Cardiac septum (tissue), 1 donor: Measurements from ENCODE around the gene SKAP2. TPM values are rescaled to one million over a fixed set of nuclear protein-coding genes. Genes with fewer than 3 reads are reported as not detected.

Experiments
- DNase-seq: peaks from one replicate; pipeline ENCODE4 v3.0.0-alpha.2; 2020; ENCODE audit warnings: low spot score
- intact Hi-C: fragments of 100-400 bp; cut with DNase I; formaldehyde crosslinking; loops from one replicate; pipeline ENCODE4 v1.14.0; 2022
- total RNA-seq: library from RNA; stranded (reverse); fragmentation: NEBNext Ultra II Directional; extraction: Animal tissue kit (Norgen Biotek cat#: 25700); gene quantifications from one replicate; pipeline ENCODE4 v1.2.1, GENCODE V29; 2021
- donor health status: DM: no; HTN: no; CAD: no.

Gene SKAP2
- total RNA-seq, 1 donor from 2014 or later, result 4.3 TPM

DNA sequence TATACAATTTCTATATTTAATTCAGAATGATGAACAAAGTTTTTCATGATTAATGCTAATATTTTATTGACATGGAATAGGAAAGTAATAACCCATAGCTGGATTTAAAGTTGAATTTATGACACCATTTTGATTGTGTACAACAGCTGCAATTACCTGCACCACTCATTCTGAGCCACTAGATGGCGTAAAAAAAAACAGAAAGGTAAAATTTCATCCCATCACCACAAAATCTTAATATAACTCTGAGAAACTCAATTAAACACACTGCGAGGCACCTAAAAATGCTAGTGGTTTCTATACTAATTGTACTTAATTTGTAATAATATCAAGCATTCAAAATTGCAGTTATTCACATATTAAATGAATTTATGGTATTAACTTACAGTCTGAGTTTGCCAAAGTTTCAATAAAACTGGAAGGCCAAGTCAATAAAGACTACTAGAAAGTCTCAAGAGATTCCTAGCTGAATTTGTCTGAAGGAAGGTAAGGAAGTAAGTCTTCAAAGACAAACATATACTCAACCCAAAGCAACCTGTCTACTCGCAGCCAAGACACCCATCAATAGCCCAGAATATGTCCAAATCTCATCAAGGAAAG lies 182.5 kb downstream of the SKAP2 start:
- intact Hi-C loops, result no loop called here
- no peak for DNase-seq

DNA sequence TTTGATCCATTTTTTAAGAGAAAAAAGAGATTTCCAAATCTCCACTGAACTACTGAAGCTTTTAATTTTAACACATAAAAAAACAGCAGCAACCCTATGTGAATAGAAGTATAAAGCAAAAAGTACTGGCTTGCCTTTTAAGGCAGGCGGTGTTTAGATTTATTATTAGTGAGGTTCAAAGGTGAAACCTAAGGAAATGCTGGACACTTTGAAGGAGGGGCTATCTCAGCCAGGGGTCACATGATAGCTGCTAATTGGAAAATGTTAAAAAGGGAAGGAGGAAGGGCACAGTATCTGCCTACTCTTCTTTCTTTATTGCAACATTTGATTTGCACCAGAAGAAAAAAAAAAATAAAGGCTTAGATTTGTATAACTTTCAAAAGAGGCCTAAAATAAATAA lies 183.8 kb downstream of the SKAP2 start:
- intact Hi-C loops, result no loop called here

DNA sequence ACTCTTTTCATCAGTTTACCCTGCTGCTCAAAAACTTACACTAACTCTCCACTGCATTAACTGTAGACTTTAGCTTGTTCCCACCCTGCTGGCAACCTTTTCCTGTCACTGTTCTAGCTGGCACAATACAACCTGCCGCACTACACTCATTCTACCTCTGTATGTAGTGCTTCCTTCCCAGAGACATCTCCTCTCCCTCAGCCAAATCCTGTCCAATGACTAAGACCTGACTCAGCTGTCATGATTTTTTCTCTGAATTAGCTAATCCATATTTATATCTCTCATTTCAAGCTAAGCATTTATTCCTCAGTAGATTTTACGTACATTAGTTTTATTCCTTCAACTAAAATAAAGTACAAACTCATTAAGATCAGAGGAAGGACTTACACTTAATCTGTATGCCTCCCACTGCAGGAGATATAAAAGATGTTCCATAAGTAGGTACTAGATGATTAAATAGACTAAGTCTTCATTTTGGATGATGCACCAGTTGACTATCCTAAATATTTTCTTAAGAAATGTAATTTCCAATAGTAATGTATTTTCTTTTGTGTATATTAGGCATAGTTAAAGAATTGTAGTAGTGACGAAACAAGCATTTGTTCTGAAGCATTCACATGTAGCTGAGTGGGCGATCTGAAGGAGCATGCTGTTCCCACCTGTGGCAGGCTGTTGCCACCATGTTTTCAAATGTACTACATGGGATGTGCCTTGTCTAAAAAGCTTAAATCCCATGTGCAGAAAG lies 189.1 kb downstream of the SKAP2 start:
- intact Hi-C loops, result no loop called here
- no peak for DNase-seq

More for the DNA sequence above, 183.8 kb downstream of the SKAP2 start:
- no peak for DNase-seq

DNA sequence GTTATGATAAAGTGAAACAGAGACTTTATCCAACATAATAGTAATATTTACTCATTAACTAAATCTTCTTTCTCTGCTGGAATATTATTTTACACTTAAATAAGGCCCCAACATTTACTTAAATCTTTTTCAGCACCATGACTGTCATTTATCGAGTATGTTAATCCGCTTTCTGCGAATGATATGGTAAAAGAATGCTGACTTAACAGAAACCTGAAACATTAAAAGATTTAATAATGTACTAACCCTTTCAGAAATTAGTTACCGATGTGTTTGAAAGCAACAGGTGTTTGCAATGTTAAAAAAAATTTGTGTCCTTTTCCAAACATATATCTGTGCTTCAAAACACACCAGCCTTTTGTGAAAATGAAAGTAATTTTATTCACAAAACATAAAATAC lies 190.5 kb downstream of the SKAP2 start:
- DNase-seq, result no peak
- intact Hi-C loops, result no loop called here

DNA sequence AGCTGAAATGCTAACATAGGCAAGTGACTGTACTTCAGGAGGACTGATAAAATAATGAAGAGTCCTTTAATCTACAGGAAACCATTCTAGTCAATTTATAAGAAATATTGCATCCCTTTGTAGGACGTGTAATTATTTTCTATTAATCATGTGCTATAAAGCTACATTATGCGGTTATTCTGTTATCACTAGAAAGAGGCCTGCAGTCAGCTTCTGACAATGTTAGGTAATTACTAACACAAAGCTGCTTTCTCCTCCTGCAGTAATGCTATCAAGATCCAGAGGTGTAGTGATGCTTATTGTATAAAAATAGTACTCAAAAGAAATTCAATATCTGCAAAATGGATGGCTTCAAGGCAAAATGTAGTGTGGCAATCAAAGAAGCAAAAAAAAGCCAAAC lies 191.1 kb downstream of the SKAP2 start:
- DNase-seq, result no peak
- intact Hi-C loops, result no loop called here

DNA sequence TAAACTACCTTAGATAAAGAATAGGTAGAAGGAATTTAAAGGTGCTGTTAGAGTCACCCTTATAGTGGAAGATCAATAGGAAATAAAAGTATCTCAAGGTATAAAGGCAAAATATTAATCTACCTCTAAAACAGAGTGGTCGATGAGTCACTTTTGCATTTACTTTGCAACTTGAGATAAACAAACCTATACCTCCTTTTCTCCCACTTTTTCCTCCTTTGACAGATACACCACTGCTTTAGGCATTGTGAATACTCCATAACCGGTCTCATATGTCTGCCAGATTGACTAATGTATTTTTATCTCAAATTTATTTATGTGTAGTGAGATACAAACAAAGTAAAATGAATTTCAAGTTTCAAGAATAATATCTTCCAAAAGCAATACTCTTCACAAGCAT lies 193.5 kb downstream of the SKAP2 start:
- intact Hi-C loops, result no loop called here
- no peak for DNase-seq

DNA sequence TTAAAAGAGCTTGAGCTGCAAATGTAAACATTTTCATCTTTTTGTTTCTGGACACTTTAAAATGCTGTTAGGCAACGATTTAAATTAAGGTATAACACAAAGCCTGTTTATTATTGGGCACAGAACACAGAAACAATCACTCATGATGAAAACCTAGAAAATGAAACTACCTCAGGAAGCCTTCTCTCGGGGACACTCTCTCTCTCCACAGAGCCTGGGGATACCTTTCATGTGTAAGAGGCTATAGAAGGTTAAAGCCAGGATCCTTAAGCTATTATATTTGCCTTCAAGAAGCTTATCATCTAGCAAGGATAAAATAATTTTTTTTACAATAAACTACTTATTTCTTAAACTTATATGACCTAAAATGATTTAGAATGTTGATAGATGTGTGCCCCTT lies 194.1 kb downstream of the SKAP2 start:
- DNase-seq, result no peak
- intact Hi-C loops, result no loop called here

DNA sequence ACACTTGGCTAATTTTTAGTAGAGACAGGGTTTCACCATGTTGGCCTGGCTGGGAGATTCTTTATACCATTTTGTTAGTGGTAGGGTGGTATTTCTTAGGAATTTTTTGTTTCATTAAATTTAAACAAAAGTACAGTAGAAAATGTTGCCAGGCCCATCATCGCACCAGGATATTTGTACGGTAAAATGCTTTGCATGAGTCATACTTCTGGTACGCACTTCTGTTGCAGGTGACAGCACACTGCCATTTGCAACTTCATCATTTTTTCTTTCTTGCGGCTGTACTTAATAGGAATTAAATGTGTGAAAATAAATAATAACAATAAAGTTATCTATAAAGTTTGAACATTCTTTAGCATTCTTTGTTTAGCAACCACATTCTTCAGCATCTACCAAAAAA lies 195.6 kb downstream of the SKAP2 start:
- intact Hi-C loops, result loop anchor here (2.0 to 10.0 kb wide), 3 partner anchors 300 to 777 kb away; no protein-coding TSS in a partner anchor

DNA sequence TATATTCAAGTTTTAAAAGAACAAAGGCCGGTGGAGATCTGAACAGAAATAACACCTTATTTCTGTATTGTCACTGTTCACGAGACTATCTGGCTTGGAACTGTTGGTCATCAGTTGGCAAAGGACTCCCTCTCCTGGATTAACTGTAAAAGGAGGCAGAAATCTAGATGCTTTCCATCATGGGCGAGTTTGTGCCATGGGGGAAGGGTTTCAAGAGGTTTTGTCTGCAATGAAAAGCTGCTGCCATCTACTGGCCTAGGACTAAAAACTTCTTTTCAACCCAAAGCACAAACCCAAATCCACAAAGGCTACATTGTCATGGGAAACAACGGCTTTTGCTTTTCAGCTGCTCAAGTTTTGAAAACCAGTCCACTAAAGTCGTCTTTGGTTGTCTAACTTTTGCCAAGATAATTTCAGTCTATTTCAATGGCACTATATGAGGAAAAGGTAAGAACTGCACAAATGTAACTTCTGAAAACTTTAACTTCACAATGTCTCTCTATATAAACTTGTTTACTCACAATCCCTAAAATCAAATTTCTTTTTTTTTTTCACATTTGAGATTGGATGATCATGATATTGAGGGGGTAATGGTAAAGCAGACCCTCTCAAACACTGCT lies 196.8 kb downstream of the SKAP2 start:
- DNase-seq, result no peak

More for the DNA sequence above, 195.6 kb downstream of the SKAP2 start:
- DNase-seq, result no peak

DNA sequence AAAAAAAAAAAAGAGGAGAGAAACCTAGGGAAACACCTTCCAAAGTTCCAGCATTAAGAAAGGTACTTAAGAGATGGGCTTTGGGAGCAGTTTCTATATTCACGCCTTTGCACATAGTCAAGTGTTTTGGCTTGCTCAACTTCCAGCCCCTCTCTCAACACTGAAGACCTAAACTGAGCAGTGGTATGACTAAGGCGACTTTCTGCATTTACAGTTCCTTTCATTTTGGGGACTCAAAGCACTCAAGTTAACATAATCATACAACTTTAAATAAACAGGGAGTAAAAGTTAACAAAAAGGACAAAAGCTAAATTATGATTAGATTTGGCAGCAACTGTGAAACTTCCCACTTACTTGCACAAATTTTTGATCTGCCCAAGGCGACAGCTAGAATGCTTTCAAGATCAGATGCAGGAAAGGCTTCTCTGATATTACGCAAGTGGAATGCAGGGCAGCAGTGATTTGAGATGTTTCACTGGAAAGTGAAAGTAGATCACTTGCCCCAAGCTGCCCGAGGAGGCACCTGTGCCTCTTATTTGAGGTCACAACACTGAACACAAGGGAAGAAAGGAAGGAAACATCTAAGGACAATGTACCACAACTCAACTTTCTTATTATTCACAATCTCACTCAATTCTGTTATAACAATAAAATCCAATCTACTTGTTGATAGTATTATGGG lies 199.5 kb downstream of the SKAP2 start:
- intact Hi-C loops, result loop anchor here (5.0 to 10.0 kb wide), 2 partner anchors 580 to 773 kb away; no protein-coding TSS in a partner anchor

More for the DNA sequence above, 196.8 kb downstream of the SKAP2 start:
- intact Hi-C loops, result loop anchor here (2.0 to 10.0 kb wide), 3 partner anchors 299 to 775 kb away; no protein-coding TSS in a partner anchor

DNA sequence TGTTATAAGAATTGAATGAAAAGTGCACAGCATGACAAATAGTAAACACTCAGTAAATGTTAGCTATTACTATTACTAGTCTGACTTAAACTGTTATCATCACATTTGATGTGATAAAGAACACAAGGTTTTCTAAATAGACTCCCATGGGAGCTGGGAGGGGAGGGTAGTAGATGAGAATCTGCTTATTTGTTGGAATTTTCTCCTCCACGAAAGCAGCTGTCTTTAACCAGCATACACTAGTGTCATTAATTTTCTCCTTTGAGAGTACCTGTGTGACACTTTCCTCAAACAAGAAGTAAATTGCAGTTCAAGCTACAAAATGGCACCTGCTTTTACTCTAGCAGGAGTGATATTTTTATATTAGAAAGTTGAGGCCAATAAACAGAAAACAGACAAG lies 200.1 kb downstream of the SKAP2 start:
- DNase-seq, result no peak
- intact Hi-C loops, result loop anchor here (10.0 kb wide), 1 partner anchor 579 kb away; no protein-coding TSS in a partner anchor

More for the DNA sequence above, 199.5 kb downstream of the SKAP2 start:
- DNase-seq, result no peak

DNA sequence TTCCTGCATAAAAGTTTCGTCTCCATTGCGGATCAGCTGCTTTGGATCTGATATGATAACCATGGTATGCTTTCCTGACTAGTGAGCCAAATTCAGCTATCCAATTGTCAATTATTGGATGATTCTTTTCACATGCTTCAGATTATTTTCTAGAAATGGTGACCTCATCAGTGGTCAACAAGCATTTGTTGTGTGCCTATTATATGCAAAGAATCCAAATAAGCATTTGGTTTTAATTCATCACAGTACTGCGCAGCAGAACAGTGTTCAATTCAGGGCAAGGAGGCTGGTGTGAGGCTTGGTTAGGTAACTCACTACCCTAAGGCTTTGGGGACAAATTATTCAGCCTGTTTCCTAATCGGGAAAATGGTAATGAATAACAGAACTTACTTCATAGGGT lies 200.5 kb downstream of the SKAP2 start:
- DNase-seq, result no peak
- intact Hi-C loops, result loop anchor here (10.0 kb wide), 1 partner anchor 579 kb away; no protein-coding TSS in a partner anchor

DNA sequence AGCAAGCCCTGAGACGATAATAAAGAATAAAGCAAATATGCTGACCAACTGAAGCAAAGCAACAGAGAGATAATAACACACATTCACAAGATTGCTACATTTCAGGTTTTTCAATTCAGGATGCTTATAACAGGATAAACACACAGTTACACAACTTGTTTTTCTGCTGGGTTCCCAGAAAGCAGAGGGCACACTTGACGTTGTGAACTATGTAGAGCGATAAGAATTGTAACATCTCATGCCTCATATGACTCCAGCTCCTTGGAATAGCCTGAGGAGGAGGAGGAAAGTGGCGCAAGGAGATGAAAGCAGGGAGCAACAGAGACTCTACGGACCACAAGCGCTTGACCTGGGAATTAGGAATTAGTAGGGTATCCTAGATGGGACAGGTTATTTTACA lies 201.7 kb downstream of the SKAP2 start:
- no peak for DNase-seq

DNA sequence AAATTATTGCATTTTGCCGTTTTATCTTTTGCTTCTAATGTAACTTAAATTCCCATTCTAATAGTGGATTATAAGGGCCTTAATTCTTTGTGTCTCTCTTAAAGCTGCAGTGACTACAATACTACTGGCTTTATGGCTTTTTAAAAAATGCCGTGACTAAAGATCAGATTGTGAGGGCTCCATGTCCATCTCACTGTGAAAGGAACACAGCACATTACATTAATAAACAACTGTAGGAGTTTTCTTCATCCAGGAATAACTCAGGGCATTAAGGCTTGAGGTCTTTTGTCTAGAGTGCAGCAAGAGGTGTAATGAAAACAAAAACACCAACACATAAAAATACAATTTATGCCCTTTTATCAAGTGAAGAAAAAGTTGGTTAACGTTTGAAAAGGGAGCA lies 205.3 kb downstream of the SKAP2 start:
- intact Hi-C loops, result no loop called here
- DNase-seq, result no peak

More for the DNA sequence above, 201.7 kb downstream of the SKAP2 start:
- intact Hi-C loops, result loop anchor here (10.0 kb wide), 1 partner anchor 578 kb away; no protein-coding TSS in a partner anchor

DNA sequence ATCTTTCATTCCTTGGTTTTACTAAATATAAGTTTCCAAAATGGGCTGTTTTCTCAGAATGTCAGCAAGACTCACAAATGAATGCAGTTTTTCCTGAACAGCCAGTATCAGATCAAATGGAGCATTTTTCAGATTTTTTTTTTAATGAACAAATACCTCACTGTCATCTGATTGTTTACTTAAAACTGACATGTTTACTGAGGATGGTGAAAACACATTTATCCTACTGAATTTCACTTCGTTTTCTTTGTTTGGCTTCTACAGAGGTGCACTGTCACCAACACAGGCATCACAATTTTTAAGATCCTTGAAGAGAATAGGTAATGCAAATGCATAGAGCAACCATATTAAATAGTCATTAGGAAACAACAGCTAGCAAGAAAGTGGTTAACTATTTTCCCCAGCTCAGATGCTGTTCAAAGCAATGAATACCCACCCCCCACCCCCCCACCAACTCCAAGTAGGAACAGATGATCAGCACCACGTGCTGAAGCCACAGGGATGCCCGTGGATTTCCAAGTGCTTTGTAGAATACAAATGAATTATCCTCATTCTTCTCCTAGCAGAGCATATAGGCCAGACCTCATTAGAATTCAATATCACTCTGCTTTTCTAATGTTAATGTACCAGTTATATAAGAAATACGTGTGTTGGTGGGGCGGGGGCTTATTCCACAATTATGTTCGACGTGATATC lies 205.9 kb downstream of the SKAP2 start:
- no peak for DNase-seq
- intact Hi-C loops, result no loop called here

DNA sequence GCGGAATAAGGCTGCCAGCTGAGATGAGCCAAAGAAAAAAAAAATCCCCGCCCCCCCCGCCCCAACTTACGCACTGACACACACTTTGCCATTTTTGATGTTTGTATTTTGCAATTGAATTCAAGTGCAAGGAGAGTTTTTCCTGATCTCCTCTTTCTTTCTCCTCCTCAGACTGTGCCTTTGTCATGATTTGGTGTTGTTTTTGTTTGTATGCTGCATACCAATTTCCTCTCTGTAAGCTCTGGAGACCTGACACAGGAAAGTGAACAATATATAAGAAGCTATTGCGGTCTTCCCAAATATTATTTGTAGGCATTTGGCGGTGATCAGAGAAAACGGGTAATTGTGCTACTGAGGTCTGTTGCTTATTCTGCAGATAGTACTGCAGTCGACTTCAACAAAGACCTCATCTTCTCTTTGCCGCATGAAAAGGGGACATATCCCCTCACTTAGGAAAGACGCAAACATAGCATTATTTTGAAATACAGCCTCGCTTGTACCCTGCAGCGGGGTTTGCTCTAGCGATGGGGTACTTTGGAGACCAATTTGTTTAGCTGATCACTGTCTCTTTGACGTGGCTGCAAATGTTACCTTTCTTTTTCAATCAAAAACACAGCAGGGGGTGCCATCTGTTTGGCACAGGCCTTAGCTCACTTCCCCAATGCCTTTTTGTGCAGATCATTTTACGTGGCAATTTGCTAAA lies 206.6 kb downstream of the SKAP2 start:
- intact Hi-C loops, result no loop called here
- DNase-seq, result no peak

DNA sequence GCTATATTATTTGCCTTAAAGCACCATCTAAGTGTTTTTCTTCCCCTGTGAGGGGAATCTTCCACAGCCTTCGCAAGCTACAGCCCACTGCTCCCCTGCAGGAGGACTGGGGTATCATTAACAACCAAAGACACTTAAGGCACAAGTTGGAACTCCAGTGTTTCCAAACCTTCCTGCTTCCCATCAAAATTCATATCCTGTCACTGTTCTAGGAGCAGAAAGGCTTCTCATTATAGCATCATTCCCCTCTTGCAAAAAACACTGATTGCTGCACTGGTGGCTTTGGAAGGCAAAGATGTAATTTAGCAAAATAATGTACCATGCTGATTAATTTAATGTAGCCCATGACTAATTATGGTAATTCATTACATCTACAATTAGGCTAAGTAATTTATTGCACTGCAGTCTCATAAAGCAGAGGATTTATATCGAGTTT lies 207.2 kb downstream of the SKAP2 start:
- DNase-seq, result no peak
- intact Hi-C loops, result no loop called here

DNA sequence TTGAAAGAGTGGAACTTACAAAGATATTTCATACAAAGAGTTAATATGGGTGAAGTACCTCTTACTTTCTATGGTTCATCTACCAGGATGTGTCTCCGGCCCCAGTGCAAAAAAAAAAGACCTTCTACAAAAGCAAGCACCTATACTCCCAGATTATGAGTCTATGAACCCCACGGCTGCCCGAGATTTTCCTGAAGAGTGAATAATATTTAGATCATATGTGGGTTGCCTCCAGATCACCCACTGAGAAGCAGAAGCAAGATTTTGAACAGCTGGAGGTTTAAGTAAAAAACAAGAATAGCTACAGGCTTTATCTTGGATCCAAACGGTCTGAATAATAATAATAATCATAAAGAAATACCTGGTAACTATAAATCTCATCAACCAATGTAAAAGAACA lies 207.7 kb downstream of the SKAP2 start:
- intact Hi-C loops, result no loop called here

DNA sequence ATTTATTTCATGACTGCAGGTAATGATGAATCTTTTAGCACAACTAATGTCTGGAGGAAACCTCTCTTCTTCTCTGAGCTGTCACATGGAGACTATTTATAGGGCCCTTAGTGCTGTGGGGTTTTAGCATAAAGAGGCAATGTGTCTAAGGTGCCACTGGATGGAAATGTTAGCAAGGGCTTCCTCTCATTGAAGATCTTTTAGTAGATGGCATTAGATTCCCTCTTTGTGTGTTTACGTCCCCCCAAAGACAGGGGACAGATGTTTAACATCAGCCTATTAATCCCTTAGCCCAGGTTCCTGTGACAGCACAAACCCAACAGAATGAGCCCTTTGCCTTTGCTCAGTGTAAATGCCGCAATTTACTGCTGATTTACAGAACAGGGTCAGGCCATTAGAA lies 208.6 kb downstream of the SKAP2 start:
- DNase-seq, result no peak
- intact Hi-C loops, result no loop called here

More for the DNA sequence above, 207.7 kb downstream of the SKAP2 start:
- DNase-seq, result no peak
